Measurements from ENCODE around the gene ERAS. TPM values are rescaled to one million over a fixed set of nuclear protein-coding genes. Genes with fewer than 3 reads are reported as not detected.
"Not testable (repeated sequence)": the region's sequence is repeated elsewhere in the genome, so short reads cannot be mapped to it uniquely, and the experiment has no call there.

ERAS gene
- total RNA-seq, 1 donor from 2014 or later = not detected

GRCh38 chrX:48794911-48795515 lies 31.3 kb upstream of the ERAS start:
- DNase-seq (ENCODE audit: low spot score) = no peak

GRCh38 chrX:48798318-48798717 lies 28.0 kb upstream of the ERAS start:
- no peak for DNase-seq (ENCODE audit: low spot score)

GRCh38 chrX:48800574-48801279 lies 25.6 kb upstream of the ERAS start:
- DNase-seq (ENCODE audit: low spot score) = no peak

GRCh38 chrX:48801280-48802088 lies 24.8 kb upstream of the ERAS start, which contains the start of gene HDAC6:
Gene HDAC6 (plus strand): TSS chrX:48802067. CDS start chrX:48802693, 626 bp downstream.
- DNase-seq (ENCODE audit: low spot score) = peak; percentile 97

- peak; percentile 78 for DNase-seq (ENCODE audit: low spot score)
Measured at GRCh38 chrX:48802089-48802904, 24.0 kb upstream of the ERAS start.

GRCh38 chrX:48802905-48803200 lies 23.5 kb upstream of the ERAS start:
- no peak for DNase-seq (ENCODE audit: low spot score)

GRCh38 chrX:48806081-48806480 lies 20.2 kb upstream of the ERAS start:
- no peak for DNase-seq (ENCODE audit: low spot score)

GRCh38 chrX:48813644-48814043 lies 12.7 kb upstream of the ERAS start:
- DNase-seq (ENCODE audit: low spot score) = no peak

GRCh38 chrX:48814722-48815121 lies 11.6 kb upstream of the ERAS start:
- no peak for DNase-seq (ENCODE audit: low spot score)

GRCh38 chrX:48815266-48815665 lies 11.0 kb upstream of the ERAS start:
- no peak for DNase-seq (ENCODE audit: low spot score)

- no peak for DNase-seq (ENCODE audit: low spot score)
Measured at GRCh38 chrX:48816014-48816810, 10.1 kb upstream of the ERAS start.

- no peak for DNase-seq (ENCODE audit: low spot score)
Measured at GRCh38 chrX:48818098-48818497, 8.2 kb upstream of the ERAS start.

- no peak for DNase-seq (ENCODE audit: low spot score)
Measured at GRCh38 chrX:48818866-48819265, 7.4 kb upstream of the ERAS start.

- DNase-seq (ENCODE audit: low spot score) = not testable (repeated sequence)
Measured at GRCh38 chrX:48819394-48819793, 6.9 kb upstream of the ERAS start.

GRCh38 chrX:48823053-48823452 lies 3.3 kb upstream of the ERAS start:
- DNase-seq (ENCODE audit: low spot score) = no peak

- no peak for DNase-seq (ENCODE audit: low spot score)
Measured at GRCh38 chrX:48824066-48824465, 2.2 kb upstream of the ERAS start.

- DNase-seq (ENCODE audit: low spot score) = no peak
Measured at GRCh38 chrX:48826876-48827653, 752 bp downstream of the ERAS start.

GRCh38 chrX:48827654-48827968 lies 1.3 kb downstream of the ERAS start:
- no peak for DNase-seq (ENCODE audit: low spot score)

- no peak for DNase-seq (ENCODE audit: low spot score)
Measured at GRCh38 chrX:48829016-48829735, 2.9 kb downstream of the ERAS start.

Measured in mucosa of gallbladder (tissue), 1 donor.